Measurements from ENCODE around the gene NTSR1.
A peak's percentile ranks its signal among the peaks of the same experiment; 100 is the strongest.

Gene NTSR1

GRCh38 chr20:62723768-62724450 is 15.3 kb downstream of the NTSR1 start:
- no peak for DNase-seq

DNA sequence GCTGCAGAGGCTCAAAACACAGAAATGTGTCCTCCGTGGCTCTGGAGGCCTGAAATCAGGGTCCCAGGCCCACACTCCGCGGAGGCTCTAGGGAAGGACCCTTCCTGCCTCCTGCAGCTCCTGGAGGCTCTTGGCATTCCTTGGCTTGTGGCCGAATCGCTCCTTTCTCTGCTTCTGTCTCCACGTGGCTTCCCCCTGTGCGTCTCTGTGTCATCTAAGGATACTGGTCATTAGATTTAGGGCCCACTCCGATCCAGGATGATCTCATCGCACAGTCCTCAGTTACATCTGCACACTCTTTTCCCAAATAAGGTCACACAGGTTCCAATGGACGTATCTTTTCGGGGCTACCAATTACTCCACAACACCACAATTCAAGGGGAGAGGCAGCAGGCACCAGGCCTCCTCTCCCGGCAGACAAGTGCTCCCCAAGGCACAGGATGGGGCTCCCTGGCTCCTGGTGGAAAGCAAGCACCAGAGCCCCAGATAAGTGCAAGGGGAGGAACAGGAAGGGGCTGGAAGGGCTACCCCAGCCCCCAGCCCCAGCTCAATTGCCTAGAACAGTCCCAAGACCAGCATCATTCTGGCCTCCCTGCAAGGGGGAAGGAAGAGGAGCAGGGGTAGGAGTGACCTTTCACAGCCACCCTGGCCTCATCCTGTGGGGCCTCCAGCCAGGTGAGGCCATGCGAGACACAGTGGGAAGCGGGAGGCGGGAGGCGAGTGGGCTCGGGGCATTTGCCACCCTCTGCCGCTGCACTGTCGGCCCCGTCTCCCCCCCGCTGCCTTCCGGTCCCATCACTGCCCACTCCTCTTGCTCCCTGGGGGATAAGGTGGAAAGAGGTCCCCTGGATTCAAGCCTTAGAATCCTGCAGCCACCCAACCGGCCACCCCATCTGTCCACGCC is 16.3 kb downstream of the NTSR1 start:
- DNase-seq: no peak

DNA sequence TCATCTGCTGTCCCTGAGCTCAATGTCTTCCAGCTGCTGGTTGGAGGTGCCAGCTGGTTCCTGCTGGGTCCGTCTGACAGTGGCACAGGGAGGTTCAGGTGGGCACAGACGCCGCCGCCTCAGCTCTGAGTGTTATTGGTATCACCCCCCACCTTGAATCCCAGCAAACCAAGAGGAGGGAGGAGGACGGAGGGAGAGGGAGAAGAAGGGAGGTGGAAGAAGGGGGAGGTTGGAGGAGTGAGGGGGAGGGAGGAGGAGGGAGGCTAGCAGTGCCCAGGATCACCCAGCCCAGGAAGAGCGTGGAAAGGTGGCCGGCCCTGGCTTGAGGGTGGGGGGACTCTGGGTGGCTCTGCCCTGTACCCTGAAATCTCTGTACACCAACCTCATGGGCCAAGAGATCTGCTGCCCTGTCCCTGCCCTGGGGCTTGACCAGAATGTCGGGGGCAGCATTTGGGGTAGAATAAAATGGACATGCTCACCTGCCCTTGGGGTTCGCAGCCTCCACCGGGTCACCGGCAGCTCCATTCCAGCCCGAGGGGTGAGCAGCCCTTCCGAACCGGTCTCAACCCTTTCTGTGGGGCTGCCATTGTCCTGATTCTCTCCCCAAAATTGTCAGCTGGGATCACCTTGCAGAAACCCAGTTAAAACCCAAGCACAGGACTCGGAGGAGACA is 17.1 kb downstream of the NTSR1 start:
- DNase-seq: no peak

DNA sequence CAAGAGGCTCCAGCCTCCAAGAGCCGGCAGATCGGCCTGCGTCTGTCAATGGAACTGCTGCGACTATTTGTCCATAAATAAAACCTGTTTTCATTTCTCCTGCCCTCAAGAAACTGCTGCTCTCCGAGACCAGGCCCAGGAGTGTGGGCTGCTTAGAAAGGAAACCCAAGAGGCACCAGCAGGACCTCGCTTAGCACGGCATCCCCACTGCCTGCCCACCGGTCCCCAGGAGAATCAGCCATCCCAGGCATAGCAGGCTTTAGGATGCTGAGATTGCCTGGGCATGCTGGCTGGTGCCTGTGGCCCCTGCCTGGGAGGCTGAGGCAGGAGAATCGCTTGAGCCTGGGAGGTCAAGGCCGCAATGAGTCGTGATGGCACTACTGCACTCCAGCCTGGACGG is 17.6 kb downstream of the NTSR1 start:
- DNase-seq: no peak

- DNase-seq: no peak
Observed at GRCh38 chr20:62726716-62727583, 18.3 kb downstream of the NTSR1 start.

DNA sequence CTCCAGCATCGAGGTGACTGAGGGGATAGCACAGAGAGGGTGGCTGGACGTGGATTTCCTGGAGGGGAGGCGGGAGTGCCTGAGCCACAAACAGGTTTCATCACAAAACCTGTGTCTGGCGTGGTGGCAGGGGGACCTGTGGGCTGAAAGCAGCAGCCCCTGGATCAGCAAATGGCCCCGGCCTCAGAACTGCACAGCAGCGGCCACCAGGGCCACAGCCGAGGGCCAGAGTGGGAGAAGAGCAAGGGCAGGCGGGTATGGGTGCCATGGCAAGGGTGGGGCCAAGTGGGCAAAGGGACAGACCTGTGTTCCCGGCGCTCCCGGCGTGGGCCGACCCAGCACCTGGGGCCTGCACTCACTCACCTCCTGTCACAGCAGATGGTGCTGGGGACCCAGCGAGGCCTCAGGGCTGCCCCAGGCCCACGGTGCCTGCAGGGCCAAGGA is 19.0 kb downstream of the NTSR1 start:
- DNase-seq: no peak

GRCh38 chr20:62728028-62728780 is 19.6 kb downstream of the NTSR1 start:
- DNase-seq: no peak

DNA sequence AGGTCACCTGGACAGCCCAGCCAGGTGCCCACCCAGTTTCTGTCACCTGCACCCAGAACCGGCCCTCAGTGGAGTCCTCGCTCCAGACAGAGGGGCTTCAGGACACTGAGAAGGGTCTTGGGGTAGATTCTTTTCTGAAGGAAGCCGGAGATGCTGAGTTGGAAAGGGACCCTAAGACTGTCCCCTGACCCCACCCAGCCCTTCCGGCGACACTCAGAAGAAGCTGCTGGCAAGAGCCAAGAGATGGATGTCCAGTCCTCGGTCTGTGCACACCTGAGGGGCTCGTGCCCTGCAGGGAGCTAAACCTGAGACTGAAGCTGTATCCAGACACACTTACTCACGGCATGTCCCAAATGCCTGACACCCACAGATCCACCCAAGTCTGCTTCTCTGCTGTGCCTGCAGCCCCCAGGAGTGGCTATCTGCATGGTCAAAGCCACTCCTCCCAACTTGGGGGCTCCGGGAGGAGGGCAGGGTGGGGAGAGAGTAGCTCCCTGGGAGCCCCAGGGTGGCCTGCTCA is 20.2 kb downstream of the NTSR1 start:
- DNase-seq: no peak

DNA sequence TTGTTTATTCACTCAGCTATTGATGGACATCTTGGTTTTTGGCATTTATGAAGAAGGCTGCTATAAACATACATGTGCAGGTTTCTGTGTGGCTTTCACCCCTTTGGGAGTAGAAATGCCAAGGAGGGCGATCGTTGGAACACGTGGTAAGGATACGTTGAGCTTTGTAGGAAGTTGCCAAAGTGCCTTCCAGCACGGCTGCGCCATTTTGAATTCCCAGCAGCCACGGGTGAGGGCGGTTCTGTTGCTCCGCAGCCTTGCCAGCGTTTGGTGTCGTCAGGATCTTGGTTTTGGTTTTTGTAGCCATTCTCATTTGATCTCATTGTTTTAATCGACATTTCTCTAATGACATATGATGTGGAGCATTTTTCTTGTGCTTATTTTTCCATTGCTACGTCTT is 21.8 kb downstream of the NTSR1 start:
- no peak for DNase-seq

- DNase-seq: no peak
Observed at GRCh38 chr20:62732031-62732760, 23.6 kb downstream of the NTSR1 start.

GRCh38 chr20:62732842-62733525 is 24.3 kb downstream of the NTSR1 start:
- peak in 2 of 58 donors; percentile 14 to 38 for DNase-seq

DNA sequence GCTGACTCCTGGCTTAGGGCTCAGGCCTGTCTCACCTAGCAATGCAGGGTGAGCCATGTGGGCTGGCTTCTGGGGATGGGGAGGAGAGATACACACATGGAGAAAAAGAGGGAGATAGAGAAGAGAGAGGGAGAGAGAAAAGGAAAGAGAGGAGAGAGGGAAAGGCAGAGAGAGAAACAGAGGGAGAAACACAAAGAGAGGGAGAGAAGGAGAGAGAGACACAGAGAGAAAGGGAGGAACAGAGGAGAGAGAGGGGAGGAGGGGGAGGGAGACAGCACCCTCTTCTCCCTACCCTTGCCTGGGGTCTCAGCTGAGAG is 24.8 kb downstream of the NTSR1 start:
- DNase-seq: no peak

- no peak for DNase-seq
Observed at GRCh38 chr20:62733891-62734290, 25.3 kb downstream of the NTSR1 start.

DNA sequence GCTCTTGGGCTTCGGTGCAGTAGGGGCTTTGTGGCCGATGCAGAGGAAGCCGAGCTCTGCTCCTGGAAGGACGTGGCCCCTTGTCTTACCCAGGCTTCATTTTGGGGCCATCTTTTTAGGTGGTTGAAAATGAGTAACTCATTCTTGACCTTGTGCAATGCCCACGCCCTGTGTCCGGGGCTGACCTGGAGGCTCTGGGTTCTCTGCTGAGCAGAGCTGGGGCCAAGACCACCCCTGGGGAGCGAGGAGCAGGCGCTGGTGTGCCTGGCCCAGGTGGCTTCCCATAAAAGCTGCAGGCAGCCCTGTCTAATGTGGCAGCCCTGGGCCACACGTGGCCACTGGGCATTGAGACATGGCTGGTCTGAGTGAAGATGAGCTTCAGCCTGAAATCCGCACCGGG is 25.7 kb downstream of the NTSR1 start:
- DNase-seq: no peak

- no peak for DNase-seq
Observed at GRCh38 chr20:62734881-62735280, 26.2 kb downstream of the NTSR1 start.

DNA sequence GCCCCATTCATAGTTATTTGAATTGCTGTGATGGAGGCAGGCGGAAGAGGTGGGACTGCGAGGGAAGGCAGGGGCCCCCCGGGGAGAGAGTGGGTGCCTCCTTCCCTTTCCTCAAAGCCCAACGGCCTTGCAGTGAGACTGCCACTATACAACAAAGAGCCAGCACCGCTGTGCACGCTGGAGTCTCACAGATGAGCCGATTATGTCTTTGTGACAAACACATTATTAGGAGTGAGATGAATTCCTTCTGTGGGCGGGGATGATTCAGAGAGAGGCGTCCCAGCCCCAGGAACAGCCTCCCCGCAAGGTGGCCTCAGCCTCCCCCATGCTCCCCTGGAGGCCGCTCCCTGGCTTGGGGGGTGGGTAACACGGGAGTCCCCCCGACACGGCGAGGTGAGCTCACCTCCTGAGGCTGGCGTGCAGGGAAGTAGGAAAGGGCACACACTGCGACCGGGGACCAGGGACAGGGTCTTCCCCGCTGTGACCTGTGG is 26.7 kb downstream of the NTSR1 start:
- DNase-seq: peak in 1 of 58 donors; percentile 38

- DNase-seq: no peak
Observed at GRCh38 chr20:62736026-62736406, 27.4 kb downstream of the NTSR1 start.

DNA sequence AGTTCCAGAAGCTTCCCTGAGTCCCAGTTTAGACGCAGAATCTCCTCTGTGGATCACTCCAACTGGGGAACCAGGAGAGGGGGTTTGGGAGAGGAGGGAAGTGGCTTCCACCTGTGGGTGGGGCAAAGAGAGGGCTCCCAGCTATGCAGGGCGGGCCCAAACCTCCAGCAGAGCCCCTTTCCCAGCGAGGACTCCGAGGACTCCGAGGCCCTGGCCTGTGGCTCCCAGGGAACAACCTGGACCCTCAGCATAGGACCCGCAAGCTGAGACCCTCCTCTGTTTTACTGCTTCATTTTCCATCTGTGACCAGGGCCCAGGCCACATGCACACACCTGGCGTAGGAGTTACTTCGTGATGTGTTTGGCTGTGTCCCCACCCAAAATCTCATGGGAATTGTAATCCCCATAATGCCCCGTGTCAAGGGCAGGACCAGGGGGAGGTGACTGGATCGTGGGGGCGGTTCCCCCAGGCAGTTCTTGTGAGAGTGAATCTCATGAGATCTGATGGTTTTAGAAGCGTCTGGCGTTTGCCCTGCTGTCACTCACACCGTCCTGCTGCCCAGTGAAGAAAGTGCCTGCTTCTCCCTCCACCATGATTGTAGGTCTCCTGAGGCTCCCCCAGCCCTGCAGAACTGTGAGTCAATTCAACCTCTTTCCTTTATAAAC is 27.9 kb downstream of the NTSR1 start:
- DNase-seq: no peak
